Activated CD4-positive, CD25-positive, alpha-beta regulatory T cell (primary cell): Measurements from ENCODE around the gene TRIM65.
A peak's percentile ranks its signal among the peaks of the same experiment; 100 is the strongest.

Source experiments
- DNase-seq, 4 experiments: peaks; one replicate each; lab custom pipeline; 2025; lab: John Stamatoyannopoulos, UW

Gene TRIM65

DNA sequence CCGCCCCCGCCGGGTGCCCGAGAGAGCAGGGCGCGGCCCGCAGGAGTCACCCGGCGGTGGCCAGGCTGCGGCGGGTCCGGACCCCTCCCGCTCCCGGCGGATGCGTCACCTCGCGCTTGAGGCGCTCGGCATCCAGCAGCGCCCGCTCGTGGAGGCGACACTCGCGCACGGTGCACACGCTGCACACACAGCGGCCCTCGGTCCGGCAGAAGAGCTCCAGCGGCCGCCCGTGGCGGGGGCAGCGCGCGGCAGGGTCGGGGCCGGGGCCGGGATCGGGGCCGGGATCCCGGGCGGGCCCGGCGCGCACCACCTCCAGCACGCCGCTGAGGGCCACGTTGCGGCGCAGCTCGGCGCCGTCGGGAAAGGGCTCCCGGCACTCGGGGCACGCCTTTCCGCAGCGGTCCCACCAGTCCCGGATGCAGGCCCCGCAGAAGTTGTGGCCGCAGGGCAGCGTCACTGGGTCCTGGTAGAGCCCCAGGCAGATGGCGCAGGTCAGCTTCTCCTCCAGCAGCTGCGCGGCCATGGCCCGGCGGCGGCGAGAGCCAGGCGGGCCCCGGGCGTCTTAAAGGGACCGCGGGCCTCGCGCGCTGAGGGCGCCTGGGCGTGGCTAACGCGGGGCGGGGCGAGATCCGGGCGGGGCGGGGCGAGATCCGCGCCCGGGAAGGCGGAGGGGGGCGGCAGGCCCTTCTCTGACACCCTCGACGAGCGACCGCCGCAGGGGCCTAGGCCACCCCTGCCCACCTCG lies at the start of gene TRIM65:
TSS of gene TRIM65 (minus strand) at position 537 of the 745 bp plus-strand sequence. CDS start at position 523, 14 bp downstream.
- peak; percentile 53 to 69 (median 64) for DNase-seq

GRCh38 chr17:75945211-75945610 lies 48.5 kb upstream of the TRIM65 start:
- no peak for DNase-seq

- no peak for DNase-seq
Measured at GRCh38 chr17:75943491-75943890, 46.7 kb upstream of the TRIM65 start.

- no peak for DNase-seq
Measured at GRCh38 chr17:75942473-75942872, 45.7 kb upstream of the TRIM65 start.

GRCh38 chr17:75941442-75941819 lies 44.7 kb upstream of the TRIM65 start:
- no peak for DNase-seq

DNA sequence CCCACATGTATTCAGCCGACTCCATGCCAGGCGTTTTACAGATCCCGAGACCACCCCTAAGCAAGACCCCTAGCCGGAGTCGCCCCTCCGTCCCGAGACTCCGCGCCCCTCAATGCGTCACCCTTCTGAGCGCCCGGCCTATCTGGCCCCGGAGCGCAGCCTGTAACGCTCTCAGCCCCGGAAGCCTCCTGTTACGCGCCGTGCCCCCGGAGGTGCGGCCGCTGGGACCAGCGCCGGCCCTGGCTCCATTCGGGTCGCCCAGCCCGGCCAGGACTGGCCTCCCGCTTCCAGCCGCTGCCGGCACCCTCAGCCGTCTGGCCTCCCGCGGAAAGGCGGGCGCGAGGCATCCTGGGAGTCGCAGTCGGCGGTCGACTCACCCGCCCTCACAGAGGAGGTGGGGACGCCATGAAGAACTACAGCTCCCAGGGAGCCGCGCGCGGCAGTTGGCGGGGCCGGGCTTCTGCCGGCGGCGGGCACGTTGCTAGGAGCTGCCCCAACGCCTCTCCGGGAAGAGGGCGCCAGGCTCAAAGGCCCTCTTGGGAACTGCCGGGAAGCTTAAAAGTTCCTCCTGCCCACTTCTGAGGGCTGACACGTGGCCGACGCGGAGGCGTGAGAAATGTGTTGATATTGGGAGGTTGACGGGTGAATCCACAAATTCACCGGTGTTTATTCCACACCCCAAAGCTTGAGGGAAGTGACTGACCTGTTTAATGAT lies 44.1 kb upstream of the TRIM65 start, which contains the start of gene FBF1:
TSS of gene FBF1 (minus strand) at position 316 of the 715 bp plus-strand sequence. CDS start 2,893 bp downstream, outside the sequence.
- DNase-seq = peak; percentile 77 to 82 (median 78)

GRCh38 chr17:75937652-75938051 lies 40.9 kb upstream of the TRIM65 start:
- no peak for DNase-seq

DNA sequence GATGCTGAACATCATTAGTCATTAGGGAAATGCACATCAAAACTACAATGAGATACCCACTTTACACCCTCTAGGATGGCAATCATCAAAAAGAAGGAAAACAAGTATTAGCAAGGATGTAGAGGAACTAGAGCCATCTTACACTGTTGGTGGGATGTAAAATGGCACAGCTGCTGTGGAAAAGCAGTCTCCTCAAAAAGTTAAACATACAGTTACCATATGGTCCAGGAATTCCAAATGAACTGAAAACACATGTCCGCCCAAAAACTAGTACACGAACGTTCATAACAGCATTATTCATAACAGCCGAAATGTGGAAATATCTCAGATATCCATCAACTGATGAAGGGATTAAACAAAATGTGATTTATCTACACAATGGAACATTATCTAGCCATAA lies 37.1 kb upstream of the TRIM65 start:
- no peak for DNase-seq

- no peak for DNase-seq
Measured at GRCh38 chr17:75932852-75933251, 36.1 kb upstream of the TRIM65 start.

DNA sequence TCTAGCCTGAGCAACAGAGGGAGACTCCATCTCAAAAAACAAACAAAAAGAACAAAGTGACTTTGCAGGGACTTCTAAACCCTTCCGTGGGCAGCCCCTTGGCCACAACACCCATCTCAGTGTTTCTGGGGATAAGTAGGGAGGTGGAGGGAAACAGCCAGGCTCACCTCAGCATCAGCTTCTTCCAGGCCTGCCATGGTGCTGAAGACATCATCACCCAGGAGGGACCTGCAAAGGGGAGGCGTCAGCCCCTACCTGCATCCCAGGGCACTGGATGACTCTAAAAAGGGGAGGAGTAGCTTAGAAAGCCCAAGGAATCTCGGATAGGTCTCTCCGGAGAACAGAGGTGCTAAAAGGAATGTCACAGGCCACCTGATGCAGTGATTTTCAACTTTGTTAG lies 34.3 kb upstream of the TRIM65 start:
- DNase-seq = no peak

DNA sequence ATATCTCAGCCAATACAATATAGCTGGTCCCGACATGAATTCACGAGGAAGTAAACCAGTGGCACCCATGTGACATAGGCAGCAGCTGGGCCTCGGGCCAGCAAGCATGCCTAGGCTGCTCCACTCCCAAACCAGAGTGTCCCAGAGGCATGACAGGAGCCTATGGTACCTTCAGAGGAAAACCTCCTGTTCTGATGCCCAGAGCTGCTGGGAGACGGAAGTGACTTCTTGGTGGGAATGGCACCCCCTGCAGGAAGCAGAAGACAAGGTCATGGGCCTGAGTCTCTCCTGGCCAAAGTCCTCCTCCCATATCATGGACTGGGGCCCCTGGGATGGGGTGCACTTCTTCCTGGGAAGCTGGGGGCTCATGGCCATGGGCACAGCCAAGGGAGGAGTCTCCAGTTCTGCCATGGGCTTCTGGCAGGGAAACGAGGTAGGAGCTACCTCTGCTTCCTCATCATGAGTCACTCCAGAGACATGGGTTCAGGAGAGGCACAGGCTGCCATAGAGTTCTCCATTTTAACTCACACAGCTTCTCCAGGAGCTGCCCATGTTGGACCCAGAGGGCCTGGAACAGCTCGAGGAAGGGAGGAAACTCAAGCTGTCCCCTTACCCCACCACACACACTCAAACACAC lies 30.7 kb upstream of the TRIM65 start:
- no peak for DNase-seq

DNA sequence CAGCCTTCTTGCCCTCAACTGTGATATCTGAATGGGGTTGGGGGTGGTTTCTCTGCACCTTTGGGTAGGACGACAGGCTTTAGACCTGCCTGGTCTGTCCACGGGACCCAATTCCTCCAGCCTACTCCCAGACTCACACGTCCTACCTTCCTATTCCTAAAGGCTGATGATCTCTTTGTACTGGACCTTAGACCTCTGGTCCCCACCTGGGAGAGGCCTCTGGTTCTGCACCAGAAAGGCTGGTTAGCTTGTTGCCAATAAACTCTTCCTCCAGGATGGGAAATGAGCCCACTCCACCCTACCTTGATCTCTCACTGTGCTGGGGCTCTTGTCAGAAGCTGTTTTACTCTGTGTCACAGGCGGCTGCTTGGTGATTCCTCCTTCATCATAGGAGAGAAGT lies 29.7 kb upstream of the TRIM65 start:
- no peak for DNase-seq

DNA sequence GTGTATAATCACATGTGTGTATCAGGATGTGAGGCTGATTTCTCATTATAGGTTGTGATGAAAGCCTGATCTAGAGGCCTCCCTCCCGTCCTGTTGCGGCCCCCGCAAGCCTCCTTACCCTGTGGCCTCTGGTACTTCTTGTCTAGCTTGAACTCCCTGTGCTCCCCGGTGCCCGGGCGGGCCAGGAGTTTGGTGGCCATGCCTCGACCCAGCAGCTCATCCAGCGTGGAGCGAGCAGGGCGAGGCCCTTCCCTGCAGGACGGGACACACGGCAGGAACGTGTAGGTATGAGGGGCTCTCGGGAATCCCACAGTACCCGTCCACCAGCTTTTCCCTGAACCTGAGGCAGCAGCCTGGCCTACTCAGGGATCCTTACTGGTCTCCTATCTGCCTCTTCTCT lies 29.2 kb upstream of the TRIM65 start:
- DNase-seq = no peak

- no peak for DNase-seq
Measured at GRCh38 chr17:75925103-75925502, 28.4 kb upstream of the TRIM65 start.

DNA sequence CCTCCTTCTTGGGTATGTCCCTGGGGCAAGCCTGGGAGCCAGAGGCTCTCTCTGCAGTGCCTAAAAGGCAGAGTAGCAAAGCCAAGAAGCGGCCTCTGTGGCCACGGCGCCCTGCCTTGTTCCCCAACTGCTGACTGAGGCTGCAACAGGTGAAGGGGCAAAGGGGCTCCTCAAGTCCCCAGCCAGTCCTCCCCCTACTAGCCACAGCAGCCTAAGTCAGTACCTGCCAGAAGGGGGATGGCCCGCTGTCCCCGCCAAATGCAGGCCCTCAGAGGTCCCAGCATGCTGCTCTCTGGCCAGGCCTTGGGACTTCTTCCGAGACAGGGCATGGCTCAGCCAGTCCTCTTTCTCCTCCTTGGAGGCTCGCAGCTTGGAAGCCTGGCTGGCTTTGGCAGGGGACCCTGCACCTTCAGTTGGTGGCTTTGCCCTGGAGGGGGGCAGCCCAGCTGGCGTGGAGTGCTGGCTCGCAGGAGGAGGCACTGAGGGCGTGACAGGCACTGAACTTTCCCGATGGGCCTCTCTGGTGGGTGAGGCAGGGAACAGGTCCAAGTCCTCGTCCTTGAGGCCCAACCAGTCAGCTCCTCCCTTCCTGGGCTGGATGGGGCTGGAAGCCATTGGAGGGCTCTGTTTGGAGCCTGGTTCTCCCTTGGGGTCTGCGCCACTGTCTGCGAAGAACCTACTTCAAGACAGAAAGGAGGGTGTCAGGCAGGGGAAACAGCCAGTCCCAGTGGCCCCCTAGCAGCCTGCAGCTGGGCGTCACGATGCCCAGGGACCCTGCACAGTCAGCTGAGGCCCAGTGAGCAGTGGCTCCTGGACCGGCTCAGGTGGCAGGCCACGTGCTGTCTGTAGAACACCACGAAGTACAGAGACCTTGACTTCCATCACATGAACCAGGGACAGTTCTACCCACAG lies 26.5 kb upstream of the TRIM65 start:
- no peak for DNase-seq

DNA sequence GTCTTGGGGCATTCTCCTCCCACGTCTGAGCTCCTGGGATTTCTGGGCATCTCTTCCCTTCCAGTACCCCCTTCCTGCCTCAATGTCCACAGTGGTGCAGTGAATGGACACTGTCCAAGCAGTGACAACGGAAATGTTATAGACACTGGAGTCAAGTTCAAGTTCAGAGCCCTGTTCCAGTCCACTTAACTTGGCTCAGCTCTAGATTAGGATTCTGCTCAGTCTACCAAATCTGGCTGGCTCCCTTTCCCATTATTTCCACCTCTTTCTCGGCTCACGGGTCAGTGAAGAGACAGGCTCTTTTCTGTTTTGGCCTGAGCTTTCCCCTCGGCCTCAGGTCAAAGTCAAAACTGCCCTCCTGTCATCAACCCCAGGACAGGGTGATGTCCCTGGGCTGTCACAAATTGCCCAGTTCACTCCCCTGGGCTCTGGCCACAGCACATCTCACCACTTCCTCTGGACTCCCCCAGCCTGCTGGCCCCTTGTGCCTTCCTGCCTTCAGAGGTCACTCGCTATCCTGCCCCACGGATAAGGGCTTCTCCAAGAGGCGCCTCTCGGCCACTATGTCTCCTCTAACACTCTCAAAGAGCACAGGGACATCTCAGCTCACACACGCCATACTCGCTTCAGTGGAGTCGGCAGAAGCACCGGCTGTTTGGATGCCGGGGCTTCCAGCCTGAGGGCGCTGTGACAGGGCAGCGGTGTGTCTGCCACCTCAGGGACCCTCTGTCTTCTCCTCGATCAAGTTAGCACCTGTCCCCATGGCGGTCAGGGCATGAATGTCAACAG lies 25.6 kb upstream of the TRIM65 start:
- DNase-seq = no peak

- DNase-seq = no peak
Measured at GRCh38 chr17:75921596-75921995, 24.8 kb upstream of the TRIM65 start.

- DNase-seq = no peak
Measured at GRCh38 chr17:75920045-75920560, 23.4 kb upstream of the TRIM65 start.

- DNase-seq = no peak
Measured at GRCh38 chr17:75919611-75920010, 22.9 kb upstream of the TRIM65 start.

DNA sequence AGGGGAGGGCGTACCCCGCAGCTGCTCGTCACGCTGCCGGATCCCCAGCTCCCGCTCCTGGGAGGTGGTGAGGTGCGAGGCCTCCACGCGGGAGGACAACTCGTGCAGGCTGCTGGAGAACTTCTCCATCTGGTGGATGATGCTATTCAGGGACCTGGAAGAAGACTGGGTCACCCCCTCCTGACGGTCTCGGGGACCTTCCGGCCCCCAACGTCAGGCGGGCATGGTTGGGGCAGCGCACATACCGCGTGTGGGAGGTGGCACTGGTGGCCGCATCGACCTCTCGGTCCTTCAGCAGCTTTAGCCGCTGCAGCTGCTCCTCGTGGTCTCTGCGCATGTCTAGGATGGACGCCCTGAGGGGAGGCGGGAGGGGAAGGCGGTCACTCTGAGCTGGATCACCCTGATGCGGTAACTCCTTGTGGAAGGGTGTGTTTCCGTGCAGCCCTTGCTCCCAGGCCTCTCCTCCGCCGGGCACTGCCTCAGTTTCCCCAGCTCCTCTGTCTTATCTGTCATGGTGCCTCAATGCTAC lies 21.2 kb upstream of the TRIM65 start:
- no peak for DNase-seq
